ENCODE measurements around the gene CCDC191.

The CCDC191 gene

DNA sequence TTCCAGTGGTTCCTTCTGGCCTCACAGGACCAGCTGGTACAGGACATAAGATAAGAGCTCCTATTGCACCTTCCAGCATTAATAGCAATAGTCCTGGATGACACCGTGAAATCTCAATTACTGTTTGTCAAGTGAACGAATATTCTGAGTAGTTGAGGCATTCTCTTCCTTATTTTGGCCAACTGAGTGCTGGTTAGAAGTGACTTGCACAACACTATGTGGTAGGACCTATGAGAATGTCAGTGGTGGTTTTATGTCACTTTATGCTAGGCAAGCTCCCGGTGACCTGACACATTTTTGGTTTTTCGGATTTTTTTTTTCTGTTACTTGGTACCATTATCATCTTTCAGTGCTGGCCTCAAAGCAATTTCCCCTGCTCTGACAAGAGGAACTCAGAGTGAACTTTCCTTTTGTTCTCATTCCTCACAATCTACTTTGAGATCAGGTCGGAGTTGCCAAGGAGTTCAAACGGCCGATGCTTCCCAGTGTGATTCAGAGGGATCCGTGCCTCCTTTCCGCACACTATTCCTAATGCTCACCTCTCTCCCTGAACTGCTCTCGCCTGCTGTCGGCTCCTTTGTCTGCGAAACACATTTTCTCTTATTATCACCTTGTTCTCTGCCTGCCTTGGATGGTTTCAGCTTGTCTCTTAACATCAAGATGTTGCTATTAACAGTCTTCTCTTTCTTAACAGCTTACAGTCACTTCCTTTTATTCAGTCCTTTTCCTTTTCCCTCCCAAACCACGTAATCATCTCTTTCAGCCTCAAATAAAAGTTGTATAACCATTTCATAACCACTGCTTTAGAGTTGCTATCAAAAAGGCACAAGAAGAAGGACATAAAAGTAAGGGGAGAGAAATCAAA, 36.1 kb upstream of the CCDC191 start:
- Histone ChIP-seq H2AK5ac (ENCODE audit: low read length) (no peak overlapping the region), H2BK5ac (ENCODE audit: low read depth, low read length, poor library complexity) (no peak overlapping the region), H3K4me3 (ENCODE audit: low read depth, low read length) (no peak overlapping the region), H3K36me3 (ENCODE audit: control insufficient read depth in 1 of 2, insufficient read depth in 2 of 2, low read length in 2 of 2) (peaks cover 0 to 4% of the 10 kb centered on the region in 2 experiments), H3K4me1 (ENCODE audit: control insufficient read depth in 1 of 2, insufficient read depth in 2 of 2, low read length in 2 of 2) (no peaks in the 10 kb centered on the region), H4K8ac (ENCODE audit: low read depth, low read length) (no peak overlapping the region), H3K79me1 (ENCODE audit: low read length) (no peaks in the 10 kb centered on the region), H3K18ac (ENCODE audit: low read length) (no peak overlapping the region), H2BK12ac (ENCODE audit: low read length) (no peak overlapping the region), H3K27ac (ENCODE audit: low read depth, low read length) (no peak overlapping the region), H2AFZ (ENCODE audit: insufficient read depth, low read length, poor library complexity) (no peak overlapping the region), H4K91ac (ENCODE audit: low read depth, low read length) (no peak overlapping the region), H3K79me2 (ENCODE audit: control insufficient read depth, insufficient read depth, low read length, poor library complexity) (no peaks in the 10 kb centered on the region), H3K27me3 (ENCODE audit: insufficient read depth, low read length) (no peaks in the 10 kb centered on the region), H2BK120ac (ENCODE audit: insufficient read depth, low read length, poor library complexity) (no peak overlapping the region), H3K23ac (ENCODE audit: low read length) (no peak overlapping the region), H3K14ac (ENCODE audit: low read length) (no peak overlapping the region), H3K4me2 (ENCODE audit: low read length) (no peak overlapping the region), H3K9ac (ENCODE audit: low read length) (no peak overlapping the region), H3K4ac (ENCODE audit: low read depth, low read length) (no peak overlapping the region), H3K9me3 (ENCODE audit: insufficient read depth, low read depth, low read length) (no peaks in the 10 kb centered on the region), H4K12ac (ENCODE audit: low read depth, low read length) (no peak overlapping the region)
- 100% methylated on average over 1 of the region's 13 CpGs for WGBS (ENCODE audit: extremely low coverage, insufficient coverage, insufficient read length)
- peak in 1 of 2 donors; percentile 31 for DNase-seq

DNA sequence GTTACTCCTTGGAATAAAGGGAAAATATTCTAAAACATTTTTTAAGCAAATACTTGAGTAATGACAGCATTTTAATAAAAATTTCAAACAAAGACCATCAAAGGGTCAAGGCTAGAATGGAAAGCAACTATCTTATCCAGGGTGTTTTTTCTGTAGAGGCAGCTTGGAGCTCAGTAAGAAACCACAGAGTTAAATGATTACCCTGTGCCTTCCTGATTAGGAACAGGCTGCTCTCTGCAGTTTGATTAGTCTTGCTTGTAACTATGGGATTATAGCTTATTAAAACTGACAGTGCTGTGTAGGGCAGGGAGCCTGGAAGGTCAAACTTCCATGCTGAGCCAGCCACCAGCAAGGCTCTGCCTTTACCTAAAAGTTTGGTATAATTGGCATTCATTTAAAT, 33.3 kb upstream of the CCDC191 start:
- Histone ChIP-seq H3K36me3 (ENCODE audit: control insufficient read depth in 1 of 2, insufficient read depth in 2 of 2, low read length in 2 of 2) (peaks cover 6 to 10% of the 10 kb centered on the region in 2 experiments), H2BK5ac (ENCODE audit: low read depth, low read length, poor library complexity) (no peak overlapping the region), H2AK5ac (ENCODE audit: low read length) (no peak overlapping the region), H4K8ac (ENCODE audit: low read depth, low read length) (no peak overlapping the region), H3K18ac (ENCODE audit: low read length) (no peak overlapping the region), H2BK120ac (ENCODE audit: insufficient read depth, low read length, poor library complexity) (no peak overlapping the region), H3K14ac (ENCODE audit: low read length) (no peak overlapping the region), H3K4me1 (ENCODE audit: control insufficient read depth in 1 of 2, insufficient read depth in 2 of 2, low read length in 2 of 2) (no peaks in the 10 kb centered on the region), H3K9ac (ENCODE audit: low read length) (no peak overlapping the region), H2AFZ (ENCODE audit: insufficient read depth, low read length, poor library complexity) (no peak overlapping the region), H3K4me3 (ENCODE audit: low read depth, low read length) (no peak overlapping the region), H3K23ac (ENCODE audit: low read length) (no peak overlapping the region), H3K79me2 (ENCODE audit: control insufficient read depth, insufficient read depth, low read length, poor library complexity) (no peaks in the 10 kb centered on the region), H3K27ac (ENCODE audit: low read depth, low read length) (no peak overlapping the region), H3K79me1 (ENCODE audit: low read length) (no peaks in the 10 kb centered on the region), H3K4ac (ENCODE audit: low read depth, low read length) (no peak overlapping the region), H3K27me3 (ENCODE audit: insufficient read depth, low read length) (no peaks in the 10 kb centered on the region), H2BK12ac (ENCODE audit: low read length) (no peak overlapping the region), H3K4me2 (ENCODE audit: low read length) (no peak overlapping the region), H4K91ac (ENCODE audit: low read depth, low read length) (no peak overlapping the region), H4K12ac (ENCODE audit: low read depth, low read length) (no peak overlapping the region), H3K9me3 (ENCODE audit: insufficient read depth, low read depth, low read length) (no peaks in the 10 kb centered on the region)
- DNase-seq, result no peak

DNA sequence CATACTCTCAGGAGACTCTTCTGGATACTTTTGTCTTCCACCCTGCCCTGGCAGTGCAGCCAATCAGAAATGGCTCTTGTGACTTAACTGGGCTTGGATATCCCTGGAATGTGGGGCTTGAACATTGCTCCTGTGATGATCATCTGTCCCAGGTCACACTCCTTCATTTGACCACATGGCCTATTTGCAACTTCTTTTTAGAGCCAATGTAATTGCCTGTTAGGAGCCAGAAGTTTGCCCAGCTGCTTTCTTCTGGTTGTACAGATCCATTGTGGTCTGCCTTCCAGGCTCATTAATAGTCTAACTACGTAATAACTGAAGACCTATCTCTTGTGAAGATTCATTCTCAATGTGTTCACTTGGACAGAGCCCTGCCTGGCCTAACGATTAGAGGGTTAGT, 30.0 kb upstream of the CCDC191 start:
- H2BK120ac ChIP-seq (ENCODE audit: insufficient read depth, low read length, poor library complexity), result no peak overlapping the region
- H4K91ac ChIP-seq (ENCODE audit: low read depth, low read length), result no peak overlapping the region
- no peak overlapping the region for H4K8ac ChIP-seq (ENCODE audit: low read depth, low read length)
- H3K4me2 ChIP-seq (ENCODE audit: low read length), result no peak overlapping the region
- no peak overlapping the region for H3K23ac ChIP-seq (ENCODE audit: low read length)
- H3K18ac ChIP-seq (ENCODE audit: low read length), result no peak overlapping the region
- H2BK5ac ChIP-seq (ENCODE audit: low read depth, low read length, poor library complexity), result no peak overlapping the region
- no peaks in the 10 kb centered on the region for H3K79me2 ChIP-seq (ENCODE audit: control insufficient read depth, insufficient read depth, low read length, poor library complexity)
- H2AK5ac ChIP-seq (ENCODE audit: low read length), result no peak overlapping the region
- DNase-seq, result no peak
- no peak overlapping the region for H3K4ac ChIP-seq (ENCODE audit: low read depth, low read length)
- H2BK12ac ChIP-seq (ENCODE audit: low read length), result no peak overlapping the region
- H3K27me3 ChIP-seq (ENCODE audit: insufficient read depth, low read length), result no peaks in the 10 kb centered on the region
- H4K12ac ChIP-seq (ENCODE audit: low read depth, low read length), result no peak overlapping the region
- H3K9me3 ChIP-seq (ENCODE audit: insufficient read depth, low read depth, low read length), result no peaks in the 10 kb centered on the region
- H3K27ac ChIP-seq (ENCODE audit: low read depth, low read length), result no peak overlapping the region
- no peak overlapping the region for H3K4me3 ChIP-seq (ENCODE audit: low read depth, low read length)
- H2AFZ ChIP-seq (ENCODE audit: insufficient read depth, low read length, poor library complexity), result no peak overlapping the region
- no peaks in the 10 kb centered on the region for H3K4me1 ChIP-seq (ENCODE audit: control insufficient read depth in 1 of 2, insufficient read depth in 2 of 2, low read length in 2 of 2)
- H3K36me3 ChIP-seq (ENCODE audit: control insufficient read depth in 1 of 2, insufficient read depth in 2 of 2, low read length in 2 of 2), result peaks cover 8 to 13% of the 10 kb centered on the region in 2 experiments
- no peaks in the 10 kb centered on the region for H3K79me1 ChIP-seq (ENCODE audit: low read length)
- H3K14ac ChIP-seq (ENCODE audit: low read length), result no peak overlapping the region
- H3K9ac ChIP-seq (ENCODE audit: low read length), result no peak overlapping the region
- WGBS (ENCODE audit: extremely low coverage, insufficient coverage, insufficient read length), result no CpG with 5 or more reads among the region's 2 CpGs

DNA sequence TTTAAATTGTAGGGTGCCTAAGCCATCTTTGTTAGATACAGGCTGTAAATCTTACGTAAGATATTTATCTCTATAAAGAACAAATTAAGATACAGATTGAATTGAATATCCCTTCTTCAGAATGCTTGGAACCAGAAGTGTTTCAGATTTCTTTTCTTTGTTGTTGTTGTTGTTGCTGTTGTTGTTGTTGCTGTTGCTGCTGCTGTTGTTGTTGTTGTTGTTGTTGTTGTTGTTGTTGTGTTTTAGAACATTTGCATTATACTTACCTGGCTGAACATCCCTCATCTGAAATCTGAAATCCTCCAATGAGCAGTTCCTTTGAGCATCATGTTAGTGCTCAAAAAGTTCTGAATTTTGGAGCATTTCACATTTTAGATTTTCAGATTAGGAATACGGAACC, 26.8 kb upstream of the CCDC191 start:
- no CpG with 5 or more reads among the region's 2 CpGs for WGBS (ENCODE audit: extremely low coverage, insufficient coverage, insufficient read length)
- H2BK12ac ChIP-seq (ENCODE audit: low read length), result no peak overlapping the region

More for the DNA sequence above, 26.8 kb upstream of the CCDC191 start:
- Histone ChIP-seq H4K8ac (ENCODE audit: low read depth, low read length) (no peak overlapping the region), H3K9ac (ENCODE audit: low read length) (no peak overlapping the region), H3K4me1 (ENCODE audit: control insufficient read depth in 1 of 2, insufficient read depth in 2 of 2, low read length in 2 of 2) (no peaks in the 10 kb centered on the region), H3K14ac (ENCODE audit: low read length) (no peak overlapping the region), H3K23ac (ENCODE audit: low read length) (no peak overlapping the region), H3K4me2 (ENCODE audit: low read length) (no peak overlapping the region), H4K12ac (ENCODE audit: low read depth, low read length) (no peak overlapping the region), H2BK120ac (ENCODE audit: insufficient read depth, low read length, poor library complexity) (no peak overlapping the region), H3K27me3 (ENCODE audit: insufficient read depth, low read length) (no peaks in the 10 kb centered on the region), H3K79me2 (ENCODE audit: control insufficient read depth, insufficient read depth, low read length, poor library complexity) (no peaks in the 10 kb centered on the region), H3K4me3 (ENCODE audit: low read depth, low read length) (no peak overlapping the region), H3K18ac (ENCODE audit: low read length) (no peak overlapping the region), H3K9me3 (ENCODE audit: insufficient read depth, low read depth, low read length) (no peaks in the 10 kb centered on the region), H3K4ac (ENCODE audit: low read depth, low read length) (no peak overlapping the region), H4K91ac (ENCODE audit: low read depth, low read length) (no peak overlapping the region), H3K36me3 (ENCODE audit: control insufficient read depth in 1 of 2, insufficient read depth in 2 of 2, low read length in 2 of 2) (peaks cover 8 to 16% of the 10 kb centered on the region in 2 experiments), H2BK5ac (ENCODE audit: low read depth, low read length, poor library complexity) (no peak overlapping the region), H3K27ac (ENCODE audit: low read depth, low read length) (no peak overlapping the region), H3K79me1 (ENCODE audit: low read length) (no peaks in the 10 kb centered on the region), H2AK5ac (ENCODE audit: low read length) (no peak overlapping the region), H2AFZ (ENCODE audit: insufficient read depth, low read length, poor library complexity) (no peak overlapping the region)
- no peak for DNase-seq
